Fibroblast of pulmonary artery (primary cell): ENCODE results near the gene DUSP10.

Experiments
- DNase-seq: peaks from one replicate; pipeline ENCODE4 v3.0.0-alpha.2; 2010; ENCODE audit warnings: low read depth
- H3K4me3 ChIP-seq: replicated peaks from 2 replicates; pipeline ENCODE4 v1.5.1; 2011; ENCODE audit warnings: low read depth, mild to moderate bottlenecking, control low read depth, low read length, moderate library complexity
- TF ChIP-seq, protein P1 (sequence below): IDR thresholded peaks from 2 replicates; pipeline ENCODE4 v1.5.1; 2011; ENCODE audit warnings: mild to moderate bottlenecking, control low read depth, low read length, inconsistent platforms; ENCODE audit errors: missing control alignments

The DUSP10 gene

DNA sequence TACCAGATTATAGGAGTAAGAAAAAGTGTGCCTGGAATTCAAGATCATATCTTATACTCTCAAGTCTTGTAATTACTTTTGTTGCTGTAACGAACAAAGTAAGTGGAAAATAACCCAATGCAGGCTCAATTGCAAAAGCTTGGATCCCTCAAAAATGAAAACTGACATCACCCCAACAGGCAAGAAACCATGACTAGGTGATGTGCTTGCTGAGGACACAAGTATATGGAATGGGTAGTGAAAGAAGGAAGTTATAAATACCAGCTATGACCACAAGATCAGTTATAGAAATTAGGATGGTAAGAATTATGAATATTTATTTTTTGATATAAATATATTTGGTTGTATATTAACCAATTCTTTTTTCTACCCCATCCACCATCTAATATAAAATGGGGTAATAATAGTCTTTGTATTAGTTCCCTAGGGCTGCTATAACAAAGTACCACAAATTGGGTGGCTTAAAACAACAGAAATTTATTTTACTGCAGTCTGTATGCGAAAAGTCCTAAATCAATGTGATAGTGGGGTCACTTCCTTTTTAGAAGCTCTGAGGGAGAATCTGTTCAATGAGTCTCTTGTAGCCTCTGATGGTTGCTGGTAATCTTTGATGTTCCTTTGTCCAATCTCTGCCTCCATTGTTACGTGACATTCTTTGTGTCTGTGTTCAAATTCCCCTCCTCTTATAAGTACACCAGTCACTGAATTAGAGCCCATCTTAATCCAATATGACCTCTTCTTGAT, 45.0 kb downstream of the DUSP10 start:
- DNase-seq, result no peak
- no peak overlapping the region for H3K4me3 ChIP-seq
- TF ChIP-seq, protein P1, sequence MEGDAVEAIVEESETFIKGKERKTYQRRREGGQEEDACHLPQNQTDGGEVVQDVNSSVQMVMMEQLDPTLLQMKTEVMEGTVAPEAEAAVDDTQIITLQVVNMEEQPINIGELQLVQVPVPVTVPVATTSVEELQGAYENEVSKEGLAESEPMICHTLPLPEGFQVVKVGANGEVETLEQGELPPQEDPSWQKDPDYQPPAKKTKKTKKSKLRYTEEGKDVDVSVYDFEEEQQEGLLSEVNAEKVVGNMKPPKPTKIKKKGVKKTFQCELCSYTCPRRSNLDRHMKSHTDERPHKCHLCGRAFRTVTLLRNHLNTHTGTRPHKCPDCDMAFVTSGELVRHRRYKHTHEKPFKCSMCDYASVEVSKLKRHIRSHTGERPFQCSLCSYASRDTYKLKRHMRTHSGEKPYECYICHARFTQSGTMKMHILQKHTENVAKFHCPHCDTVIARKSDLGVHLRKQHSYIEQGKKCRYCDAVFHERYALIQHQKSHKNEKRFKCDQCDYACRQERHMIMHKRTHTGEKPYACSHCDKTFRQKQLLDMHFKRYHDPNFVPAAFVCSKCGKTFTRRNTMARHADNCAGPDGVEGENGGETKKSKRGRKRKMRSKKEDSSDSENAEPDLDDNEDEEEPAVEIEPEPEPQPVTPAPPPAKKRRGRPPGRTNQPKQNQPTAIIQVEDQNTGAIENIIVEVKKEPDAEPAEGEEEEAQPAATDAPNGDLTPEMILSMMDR, result no peak

DNA sequence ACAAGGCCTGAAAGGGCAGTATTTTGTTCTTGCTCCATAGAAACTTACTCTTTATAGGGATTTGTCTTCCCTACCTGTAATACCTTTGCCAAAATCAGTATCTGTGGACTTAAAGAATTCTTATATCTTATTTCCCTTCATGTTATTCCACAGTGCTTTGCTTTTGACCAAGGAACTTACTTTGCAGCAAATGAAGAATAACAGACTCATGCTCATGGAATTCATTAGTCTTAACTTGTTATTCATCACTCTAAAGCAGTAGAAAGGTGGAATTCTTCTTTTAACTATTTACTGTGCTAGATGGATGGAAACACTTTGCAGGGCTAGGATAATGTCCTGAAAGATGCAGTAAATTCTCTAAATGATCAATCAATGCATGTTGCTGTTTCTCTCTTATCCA, 45.9 kb downstream of the DUSP10 start:
- H3K4me3 ChIP-seq, result no peak overlapping the region
- TF ChIP-seq, protein P1, result no peak
- no peak for DNase-seq

DNA sequence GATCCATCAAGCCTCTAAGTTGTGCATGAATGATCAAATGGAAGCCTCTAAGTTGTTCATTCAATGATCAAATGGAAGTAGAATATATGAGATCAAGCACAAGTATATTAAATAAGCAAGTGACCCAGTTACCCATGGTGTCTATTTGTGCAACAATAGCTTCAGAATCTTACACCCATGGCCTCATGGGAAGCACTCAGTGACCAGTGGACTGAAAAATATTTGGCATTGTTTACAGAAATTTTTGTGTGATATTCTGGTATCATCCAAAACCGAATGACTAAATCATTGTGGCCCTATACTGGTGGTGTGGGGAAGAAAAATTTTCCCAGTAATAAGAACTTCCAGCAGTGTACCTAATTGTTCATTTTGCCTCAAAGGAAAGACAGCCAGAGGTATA, 46.6 kb downstream of the DUSP10 start:
- no peak for DNase-seq
- TF ChIP-seq, protein P1, result no peak
- no peak overlapping the region for H3K4me3 ChIP-seq

DNA sequence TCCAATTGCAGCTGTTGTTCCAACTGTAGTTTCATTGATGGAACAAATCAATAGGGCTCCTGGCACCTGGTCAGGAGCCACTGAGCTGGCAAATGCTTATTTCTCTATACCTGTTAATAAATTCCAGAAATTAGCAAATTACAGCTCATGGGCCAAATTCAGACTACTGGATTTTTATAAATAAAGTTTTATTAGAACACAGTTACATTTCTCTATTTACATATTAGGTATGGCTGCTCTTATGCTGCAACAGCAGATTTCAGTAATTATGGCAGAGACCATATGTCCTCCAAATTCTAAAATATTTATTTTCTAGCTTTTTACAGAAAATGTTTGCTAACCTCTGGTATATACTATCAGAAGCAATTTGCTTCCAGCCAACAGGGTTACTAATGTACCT, 47.8 kb downstream of the DUSP10 start:
- no peak for DNase-seq
- TF ChIP-seq, protein P1, result no peak
- no peak overlapping the region for H3K4me3 ChIP-seq

DNA sequence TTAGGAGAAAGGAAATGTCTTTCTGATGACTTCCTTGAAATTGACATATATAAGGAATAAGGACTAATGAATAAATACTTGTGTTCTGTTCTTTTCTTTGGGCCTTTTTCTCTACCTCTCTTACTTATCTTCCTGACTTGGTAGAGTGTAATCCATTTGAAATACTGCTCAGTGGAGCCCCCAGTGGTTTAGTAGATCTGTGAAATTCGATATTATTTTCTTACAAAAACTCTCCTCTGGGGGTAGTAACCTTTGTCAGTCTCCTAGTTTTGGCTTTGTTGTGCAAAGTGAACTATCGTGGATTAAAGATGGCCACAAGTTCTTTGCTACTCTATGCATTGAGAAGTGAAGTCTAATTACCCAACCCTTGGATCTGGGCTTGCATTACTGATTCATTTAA, 48.8 kb downstream of the DUSP10 start:
- DNase-seq, result no peak
- TF ChIP-seq, protein P1, result no peak
- no peak overlapping the region for H3K4me3 ChIP-seq

DNA sequence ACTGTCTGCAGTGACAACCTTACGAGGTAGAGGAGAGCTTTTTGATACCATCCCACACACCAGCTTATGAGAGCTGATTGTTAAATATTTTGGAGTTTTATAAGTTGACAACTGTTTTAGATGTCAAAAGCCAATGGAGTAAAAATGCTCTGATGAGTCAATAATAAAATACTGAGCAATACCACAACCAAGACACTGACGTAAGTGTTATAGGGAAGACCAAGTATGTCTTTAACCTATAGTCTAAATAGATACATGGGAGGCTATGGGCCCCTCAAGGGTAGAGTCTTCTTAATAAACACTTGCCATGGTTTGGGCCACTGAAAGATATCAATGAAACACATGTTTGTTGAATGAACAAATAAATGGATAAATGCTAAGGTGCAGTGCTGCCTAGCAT, 49.2 kb downstream of the DUSP10 start:
- TF ChIP-seq, protein P1, result no peak
- no peak overlapping the region for H3K4me3 ChIP-seq
- no peak for DNase-seq

DNA sequence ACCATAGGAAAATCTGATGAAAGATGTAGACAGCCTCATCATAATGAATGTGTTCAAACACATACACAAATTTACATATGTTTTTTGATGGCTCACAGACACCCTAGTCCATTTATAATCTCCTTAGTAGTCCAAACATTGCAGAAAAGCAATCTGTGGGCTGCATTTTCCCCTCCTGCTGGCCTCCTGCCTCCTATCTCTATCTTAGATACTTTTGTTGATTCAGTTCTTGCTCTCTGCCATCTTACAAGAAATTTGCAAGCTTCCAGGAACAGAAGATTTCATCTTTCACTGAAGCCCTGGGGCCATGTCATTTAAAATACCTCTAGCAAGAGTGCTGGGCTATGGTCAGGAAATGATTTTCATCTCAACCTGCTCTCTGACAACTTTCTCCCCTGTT, 50.6 kb downstream of the DUSP10 start:
- TF ChIP-seq, protein P1, result no peak
- H3K4me3 ChIP-seq, result no peak overlapping the region
- no peak for DNase-seq
